Suprapubic skin (tissue), 3 donors: ENCODE measurements around the gene INS.

ENCODE experiments used
- CTCF ChIP-seq, 2 donors: fragments of 200-600 bp in 1 of 2; fragments of 450-650 bp in 1 of 2; sonication (generic) in 1 of 2; IDR thresholded peaks; one replicate each; pipeline ENCODE4 v1.5.1; 2016 to 2019; ENCODE audit warnings: antibody characterized with exemption in 2 of 2, mild to moderate bottlenecking in 1 of 2, moderate library complexity in 1 of 2
- EP300 ChIP-seq: sonication (generic); formaldehyde crosslinking; IDR thresholded peaks from one replicate; pipeline ENCODE4 v1.6.1; 2017; ENCODE audit warnings: antibody characterized with exemption

DNA sequence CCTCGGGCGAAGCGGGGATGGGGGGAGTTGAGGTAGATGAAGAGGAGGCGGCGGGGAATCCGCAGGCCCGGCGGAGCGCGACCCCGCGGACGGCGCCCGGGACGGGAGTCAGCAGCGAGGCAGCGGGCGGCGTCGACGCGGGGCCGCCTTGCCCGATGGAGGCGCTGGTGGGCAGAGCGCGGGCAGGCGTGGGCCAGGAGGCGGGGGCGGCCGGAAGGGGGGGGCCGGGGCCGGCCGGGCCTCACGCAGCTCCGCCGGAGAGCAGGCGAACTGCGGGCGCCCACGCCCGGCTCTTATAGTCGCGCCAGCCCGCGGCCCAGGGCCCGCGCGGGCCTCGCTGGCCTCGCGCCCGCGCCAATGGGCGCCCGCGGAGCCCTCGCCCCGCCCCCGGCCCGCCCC is 21.9 kb downstream of the INS start, which contains the start of gene IGF2:
- TF ChIP-seq EP300 (no peak), CTCF (IDR thresholded peaks at IDR 0.05) (no peak)
